ENCODE results near the gene FRK.
"Not testable (repeated sequence)": the region's sequence is repeated elsewhere in the genome, so short reads cannot be mapped to it uniquely, and the experiment has no call there.

Gene FRK

GRCh38 chr6:116060572-116061283 is at the start of gene FRK:
FRK (minus strand) TSS chr6:116060891; CDS start chr6:116060311, 580 bp downstream.
- no peak for DNase-seq (ENCODE audit: low read depth)

GRCh38 chr6:116108836-116109235 is 48.1 kb upstream of the FRK start:
- no peak for DNase-seq (ENCODE audit: low read depth)

GRCh38 chr6:116106146-116106545 is 45.5 kb upstream of the FRK start:
- no peak for DNase-seq (ENCODE audit: low read depth)

- no peak for DNase-seq (ENCODE audit: low read depth)
Observed at GRCh38 chr6:116105247-116105646, 44.6 kb upstream of the FRK start.

- no peak for DNase-seq (ENCODE audit: low read depth)
Observed at GRCh38 chr6:116104636-116105035, 43.9 kb upstream of the FRK start.

- DNase-seq (ENCODE audit: low read depth), result no peak
Observed at GRCh38 chr6:116102873-116103272, 42.2 kb upstream of the FRK start.

- DNase-seq (ENCODE audit: low read depth), result no peak
Observed at GRCh38 chr6:116101790-116102189, 41.1 kb upstream of the FRK start.

- no peak for DNase-seq (ENCODE audit: low read depth)
Observed at GRCh38 chr6:116101302-116101718, 40.6 kb upstream of the FRK start.

- no peak for DNase-seq (ENCODE audit: low read depth)
Observed at GRCh38 chr6:116100419-116101301, 40.0 kb upstream of the FRK start, which contains the start of gene NT5DC1. NT5DC1 (plus strand) TSS chr6:116100853; CDS start chr6:116100931, 78 bp downstream.

GRCh38 chr6:116099036-116099435 is 38.3 kb upstream of the FRK start:
- DNase-seq (ENCODE audit: low read depth), result no peak

- no peak for DNase-seq (ENCODE audit: low read depth)
Observed at GRCh38 chr6:116096979-116097816, 36.5 kb upstream of the FRK start.

- DNase-seq (ENCODE audit: low read depth), result not testable (repeated sequence)
Observed at GRCh38 chr6:116096048-116096759, 35.5 kb upstream of the FRK start.

- DNase-seq (ENCODE audit: low read depth), result no peak
Observed at GRCh38 chr6:116094041-116094440, 33.4 kb upstream of the FRK start.

- no peak for DNase-seq (ENCODE audit: low read depth)
Observed at GRCh38 chr6:116090251-116090650, 29.6 kb upstream of the FRK start.

GRCh38 chr6:116088946-116089345 is 28.3 kb upstream of the FRK start:
- no peak for DNase-seq (ENCODE audit: low read depth)

- no peak for DNase-seq (ENCODE audit: low read depth)
Observed at GRCh38 chr6:116087437-116088027, 26.8 kb upstream of the FRK start.

- no peak for DNase-seq (ENCODE audit: low read depth)
Observed at GRCh38 chr6:116084284-116084683, 23.6 kb upstream of the FRK start.

GRCh38 chr6:116083052-116083451 is 22.4 kb upstream of the FRK start:
- no peak for DNase-seq (ENCODE audit: low read depth)

GRCh38 chr6:116078945-116079344 is 18.3 kb upstream of the FRK start:
- DNase-seq (ENCODE audit: low read depth), result no peak

- DNase-seq (ENCODE audit: low read depth), result no peak
Observed at GRCh38 chr6:116078522-116078921, 17.8 kb upstream of the FRK start.

GRCh38 chr6:116074732-116075390 is 14.2 kb upstream of the FRK start:
- DNase-seq (ENCODE audit: low read depth), result no peak
